ENCODE data around the gene DDX24. TPM values are rescaled to one million over a fixed set of nuclear protein-coding genes. Genes with fewer than 3 reads are reported as not detected.

The DDX24 gene
- total and polyA plus RNA-seq, 2 of the 8 experiments (the other 6 are each of a cell fraction or from before 2014, with no cell fraction given): 89.0 to 201 TPM

- no peaks in the 10 kb centered on the region for H3K36me3 ChIP-seq (ENCODE audit: control insufficient read depth in 2 of 4, insufficient read depth in 4 of 4, low read length in 3 of 4)
- POLR2A ChIA-PET (ENCODE audit: partially characterized antibody): no interaction called here
- DNase-seq (ENCODE audit: low read depth in 1 of 2, low spot score in 2 of 2): no peak
- H4K5ac ChIP-seq (ENCODE audit: insufficient read length, low read depth, low read length): no peak overlapping the region
- H2AFZ ChIP-seq (ENCODE audit: low read length): no peak overlapping the region
- H4K91ac ChIP-seq (replicated peaks; ENCODE audit: insufficient read length, low read length): no peak overlapping the region
- no peak overlapping the region for H3K9ac ChIP-seq (replicated peaks in 1 of 4; ENCODE audit: extremely low read depth in 1 of 4, low read depth in 3 of 4, low read length in 3 of 4)
- no peaks in the 10 kb centered on the region; the same call in 1 of the 2 replicates for H3K23me2 ChIP-seq (ENCODE audit: low read depth, low read length)
- H3K56ac ChIP-seq (replicated peaks; ENCODE audit: insufficient read length, low read depth, low read length): no peak overlapping the region
- H3K23ac ChIP-seq (ENCODE audit: insufficient read length): no peak overlapping the region
- no peak for FAIRE-seq
- no peaks in the 10 kb centered on the region; a peak in 1 of 7 replicates for H3K4me1 ChIP-seq (replicated peaks in 1 of 4; ENCODE audit: control insufficient read depth in 3 of 4, insufficient read depth in 4 of 4, low read length in 3 of 4)
- TF ChIP-seq KDM5A (IDR thresholded peaks at IDR 0.05; ENCODE audit: low read length): no peak
- no peak for TF ChIP-seq MAFK (IDR thresholded peaks at IDR 0.05; ENCODE audit: low read depth, low read length)
- TF ChIP-seq CTCF (IDR thresholded peaks at IDR 0.05; ENCODE audit: control extremely low read depth in 1 of 3, insufficient read depth in 1 of 3, low read depth in 1 of 3, low read length in 3 of 3): no peak
- TF ChIP-seq SRF (IDR thresholded peaks at IDR 0.05; ENCODE audit: low read depth, low read length): no peak
- TF ChIP-seq EZH2 (IDR thresholded peaks at IDR 0.05; ENCODE audit: low read depth, low read length, severe bottlenecking): no peak
- TF ChIP-seq CHD1 (IDR thresholded peaks at IDR 0.05; ENCODE audit: low read depth, low read length): no peak
- H2BK120ac ChIP-seq (replicated peaks; ENCODE audit: low read depth, low read length): no peak overlapping the region
- H3K27me3 ChIP-seq (replicated peaks in 1 of 4; ENCODE audit: control insufficient read depth in 3 of 4, extremely low read depth in 1 of 4, insufficient read depth in 3 of 4, low read length in 3 of 4): peaks cover 0 to 2% (median 0%) of the 10 kb centered on the region in 4 experiments; a peak in 1 of 7 replicates
- H3K27ac ChIP-seq (ENCODE audit: low read depth, low read length): no peak overlapping the region
- no peak overlapping the region for H3K4ac ChIP-seq (replicated peaks; ENCODE audit: insufficient read length, low read depth, low read length)
- H3K4me2 ChIP-seq (ENCODE audit: insufficient read depth in 1 of 2, low read depth in 2 of 2, low read length in 2 of 2): no peak overlapping the region
- no peaks in the 10 kb centered on the region for H4K20me1 ChIP-seq (replicated peaks in 1 of 2; ENCODE audit: control insufficient read depth in 1 of 2, insufficient read depth in 2 of 2, low read length in 2 of 2)
- H4K8ac ChIP-seq (ENCODE audit: extremely low read depth, insufficient read depth, low read length): no peak overlapping the region
- no peak overlapping the region for H3K18ac ChIP-seq (ENCODE audit: extremely low read depth, low read length)
- H2BK12ac ChIP-seq (ENCODE audit: low read depth, low read length): no peak overlapping the region
- CTCF ChIA-PET (ENCODE audit: partially characterized antibody): interaction anchor here (0.5 to 2.8 kb wide), 9 partner anchors 8 to 168 kb away, joined by 3 to 16 read pairs (median 4); partner anchors contain the start of gene OTUB2
- H2BK15ac ChIP-seq (ENCODE audit: low read length): no peak overlapping the region
- no peaks in the 10 kb centered on the region for H3K79me1 ChIP-seq (ENCODE audit: low read depth, low read length)
- H3K4me3 ChIP-seq (ENCODE audit: extremely low read depth in 1 of 4, insufficient read depth in 2 of 4, low read depth in 3 of 4, low read length in 4 of 4): no peak overlapping the region
- H2BK20ac ChIP-seq (ENCODE audit: low read length): no peak overlapping the region
- H2BK5ac ChIP-seq (ENCODE audit: low read depth, low read length): no peak overlapping the region
- WGBS, 2 experiments (ENCODE audit: extremely low coverage in 1 of 2, insufficient coverage in 1 of 2, insufficient read length in 1 of 2, insufficient replicate concordance in 2 of 2, low coverage in 1 of 2, low lambda C conversion rate in 2 of 2, missing lambda C conversion rate in 1 of 2): 70% methylated on average over 2 of the region's 2 CpGs; no CpG with 5 or more reads in 1 of the 2 experiments
- H3K9me3 ChIP-seq (ENCODE audit: insufficient read depth in 2 of 2, low read depth in 1 of 2, low read length in 1 of 2): no peaks in the 10 kb centered on the region
- no peak overlapping the region for H3K14ac ChIP-seq (ENCODE audit: insufficient read length)
- H2AK5ac ChIP-seq (ENCODE audit: low read depth, low read length): no peak overlapping the region
- no peaks in the 10 kb centered on the region for H3K79me2 ChIP-seq (ENCODE audit: control insufficient read depth in 1 of 2, insufficient read depth in 2 of 2, low read length in 2 of 2)
Observed at GRCh38 chr14:94011795-94012194, 69.2 kb downstream of the DDX24 start.
